ENCODE results near the gene IFI6.

Gene IFI6

DNA sequence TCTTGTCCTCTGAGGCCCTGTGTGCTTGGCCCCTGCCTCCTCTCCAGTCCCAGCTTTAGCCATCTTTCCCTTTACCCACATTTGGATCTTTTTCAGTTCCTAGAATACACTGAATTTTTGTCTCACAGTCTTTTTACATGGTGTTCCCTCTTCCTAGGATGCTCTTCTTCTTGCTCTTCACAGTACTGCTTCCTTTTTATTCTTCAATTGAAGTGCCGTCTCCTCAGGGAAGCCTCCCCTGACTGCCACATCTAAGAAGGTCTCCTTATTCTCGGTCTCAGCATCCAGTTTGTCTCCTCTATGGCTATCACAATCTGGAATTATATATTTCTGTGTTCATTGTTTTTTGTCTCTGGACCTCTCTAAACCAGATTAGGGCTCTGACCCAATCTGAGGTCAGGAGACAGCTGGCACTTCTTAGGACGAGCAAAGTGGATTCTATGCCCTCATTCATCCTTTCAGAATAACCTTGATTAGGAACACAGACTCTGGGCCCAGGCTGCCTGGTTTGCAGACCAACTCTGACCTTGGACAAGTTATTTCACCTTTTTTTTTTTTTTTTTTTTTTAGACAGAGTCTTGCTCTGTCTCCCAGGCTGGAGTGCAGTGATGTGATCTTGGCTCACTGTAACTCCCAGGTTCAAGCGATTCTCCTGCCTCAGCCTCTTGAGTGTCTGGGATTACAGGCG is 33.8 kb downstream of the IFI6 start:
- no peaks in the 10 kb centered on the region for H3K9me2 ChIP-seq (ENCODE audit: low read depth, low read length)
- H3K4me1 ChIP-seq (ENCODE audit: insufficient read depth, low read length, severe bottlenecking), result peaks cover 13% of the 10 kb centered on the region
- H3K4me3 ChIP-seq (ENCODE audit: low read depth, low read length, poor library complexity, severe bottlenecking), result no peak overlapping the region
- no peak overlapping the region for H2AFZ ChIP-seq (ENCODE audit: low read length)
- no peaks in the 10 kb centered on the region; the same call in 1 of the 2 replicates for H3K36me3 ChIP-seq (ENCODE audit: insufficient read depth, low read length)
- no peak for TF ChIP-seq EZH2 (IDR thresholded peaks at IDR 0.05; ENCODE audit: borderline replicate concordance, low read length)
- TF ChIP-seq, protein P1, sequence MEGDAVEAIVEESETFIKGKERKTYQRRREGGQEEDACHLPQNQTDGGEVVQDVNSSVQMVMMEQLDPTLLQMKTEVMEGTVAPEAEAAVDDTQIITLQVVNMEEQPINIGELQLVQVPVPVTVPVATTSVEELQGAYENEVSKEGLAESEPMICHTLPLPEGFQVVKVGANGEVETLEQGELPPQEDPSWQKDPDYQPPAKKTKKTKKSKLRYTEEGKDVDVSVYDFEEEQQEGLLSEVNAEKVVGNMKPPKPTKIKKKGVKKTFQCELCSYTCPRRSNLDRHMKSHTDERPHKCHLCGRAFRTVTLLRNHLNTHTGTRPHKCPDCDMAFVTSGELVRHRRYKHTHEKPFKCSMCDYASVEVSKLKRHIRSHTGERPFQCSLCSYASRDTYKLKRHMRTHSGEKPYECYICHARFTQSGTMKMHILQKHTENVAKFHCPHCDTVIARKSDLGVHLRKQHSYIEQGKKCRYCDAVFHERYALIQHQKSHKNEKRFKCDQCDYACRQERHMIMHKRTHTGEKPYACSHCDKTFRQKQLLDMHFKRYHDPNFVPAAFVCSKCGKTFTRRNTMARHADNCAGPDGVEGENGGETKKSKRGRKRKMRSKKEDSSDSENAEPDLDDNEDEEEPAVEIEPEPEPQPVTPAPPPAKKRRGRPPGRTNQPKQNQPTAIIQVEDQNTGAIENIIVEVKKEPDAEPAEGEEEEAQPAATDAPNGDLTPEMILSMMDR (IDR thresholded peaks at IDR 0.05; ENCODE audit: low read length), result no peak
- H3K27ac ChIP-seq (ENCODE audit: low read depth, low read length, poor library complexity, severe bottlenecking), result no peak overlapping the region
- no peaks in the 10 kb centered on the region for H3K9me3 ChIP-seq (ENCODE audit: low read length)
- no peak overlapping the region for H3K9ac ChIP-seq (ENCODE audit: low read length)
- H3K79me2 ChIP-seq (ENCODE audit: insufficient read depth, low read length), result no peaks in the 10 kb centered on the region
- H4K20me1 ChIP-seq (ENCODE audit: insufficient read depth, low read length), result no peaks in the 10 kb centered on the region
- H3K27me3 ChIP-seq (ENCODE audit: insufficient read depth, low read length), result peaks cover 14% of the 10 kb centered on the region; the same call in 1 of the 2 replicates
- H3K4me2 ChIP-seq (ENCODE audit: low read length), result no peak overlapping the region
- H3F3A ChIP-seq (ENCODE audit: insufficient read depth, low read length), result no peaks in the 10 kb centered on the region

DNA sequence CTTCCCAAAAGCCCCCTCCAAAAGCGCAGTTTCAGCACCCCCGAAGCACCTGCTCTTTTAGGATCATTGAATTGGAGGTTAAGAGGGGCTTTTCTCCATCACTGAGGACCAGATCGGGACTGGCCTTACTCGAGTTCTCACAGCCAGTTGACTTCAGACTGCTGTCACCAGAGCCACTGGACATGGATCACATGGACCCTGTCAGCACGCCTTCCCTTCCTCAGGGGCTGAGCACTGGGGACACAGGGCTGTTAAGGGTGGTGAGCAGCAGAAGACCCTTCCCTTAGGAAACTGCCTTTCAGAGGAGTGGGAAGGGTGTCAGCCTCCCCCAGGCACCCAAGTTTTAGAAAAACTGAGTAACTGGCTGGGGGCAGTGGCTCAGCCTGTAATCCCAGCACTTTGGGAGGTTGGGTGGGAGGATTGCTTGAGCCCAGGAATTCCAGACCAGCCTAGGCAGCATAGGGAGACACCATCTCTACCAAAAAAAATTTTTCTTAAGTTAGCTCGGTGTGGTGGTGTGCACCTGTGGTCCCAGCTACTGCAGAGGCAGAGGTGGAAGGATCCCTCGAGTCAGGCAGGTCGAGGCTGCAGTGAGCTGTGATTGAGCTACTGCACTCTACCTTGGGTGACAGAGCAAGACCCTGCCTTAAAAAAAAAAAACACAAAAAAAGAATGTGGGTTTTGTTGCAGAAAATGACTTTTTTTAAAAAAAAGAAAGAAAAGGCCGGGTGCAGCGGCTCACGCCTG is 36.4 kb downstream of the IFI6 start:
- Histone ChIP-seq H3F3A (ENCODE audit: insufficient read depth, low read length) (no peaks in the 10 kb centered on the region), H3K4me3 (ENCODE audit: low read depth, low read length, poor library complexity, severe bottlenecking) (no peak overlapping the region), H3K9ac (ENCODE audit: low read length) (no peak overlapping the region), H3K4me1 (ENCODE audit: insufficient read depth, low read length, severe bottlenecking) (peaks cover 39% of the 10 kb centered on the region), H3K9me2 (ENCODE audit: low read depth, low read length) (no peaks in the 10 kb centered on the region), H3K27ac (ENCODE audit: low read depth, low read length, poor library complexity, severe bottlenecking) (no peak overlapping the region), H2AFZ (ENCODE audit: low read length) (no peak overlapping the region), H3K36me3 (ENCODE audit: insufficient read depth, low read length) (no peaks in the 10 kb centered on the region; the same call in 1 of the 2 replicates), H3K9me3 (ENCODE audit: low read length) (no peaks in the 10 kb centered on the region), H3K4me2 (ENCODE audit: low read length) (no peak overlapping the region), H4K20me1 (ENCODE audit: insufficient read depth, low read length) (no peaks in the 10 kb centered on the region), H3K27me3 (ENCODE audit: insufficient read depth, low read length) (peaks cover 15% of the 10 kb centered on the region; the same call in 1 of the 2 replicates), H3K79me2 (ENCODE audit: insufficient read depth, low read length) (no peaks in the 10 kb centered on the region)
- no peak for TF ChIP-seq EZH2 (IDR thresholded peaks at IDR 0.05; ENCODE audit: borderline replicate concordance, low read length)
- TF ChIP-seq, protein P1 (IDR thresholded peaks at IDR 0.05; ENCODE audit: low read length), result no peak

DNA sequence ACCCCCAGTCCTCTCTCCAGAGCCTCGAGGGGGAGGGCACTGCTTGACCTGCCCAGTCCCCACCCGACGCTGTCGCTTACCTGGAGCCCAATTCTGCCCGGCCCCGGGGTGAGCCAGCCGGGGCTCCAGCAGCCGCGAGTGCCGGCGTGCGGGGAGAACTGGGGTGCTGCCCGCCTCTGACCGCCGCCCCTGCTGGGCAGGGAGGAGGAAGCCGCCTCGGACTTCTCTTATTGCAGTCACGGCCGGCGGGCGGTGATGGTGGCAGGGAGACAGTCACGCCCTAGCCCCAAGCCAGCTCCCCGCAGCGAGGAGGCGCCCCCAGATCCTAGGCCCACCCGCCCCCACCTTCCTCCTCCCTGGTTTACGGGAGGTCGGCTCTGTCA is 37.0 kb downstream of the IFI6 start, which contains the start of gene FGR:
Gene FGR, minus strand, starts transcription at position 201 of the 383 bp plus-strand sequence. CDS start 11,269 bp downstream, outside the sequence.
- no peak for TF ChIP-seq EZH2 (IDR thresholded peaks at IDR 0.05; ENCODE audit: borderline replicate concordance, low read length)
- TF ChIP-seq, protein P1 (IDR thresholded peaks at IDR 0.05; ENCODE audit: low read length), result no peak
- Histone ChIP-seq H3K9ac (ENCODE audit: low read length) (no peak within 1 kb of the TSS; the same call in 1 of the 2 replicates), H2AFZ (ENCODE audit: low read length) (no peak within 1 kb of the TSS), H3K9me2 (ENCODE audit: low read depth, low read length) (no peaks in the 10 kb centered on the region), H3K79me2 (ENCODE audit: insufficient read depth, low read length) (no peaks in the 10 kb centered on the region), H3K4me3 (ENCODE audit: low read depth, low read length, poor library complexity, severe bottlenecking) (peak within 1 kb of the TSS; percentile 23), H3K4me1 (ENCODE audit: insufficient read depth, low read length, severe bottlenecking) (peaks cover 43% of the 10 kb centered on the region), H3K27me3 (ENCODE audit: insufficient read depth, low read length) (peaks cover 15% of the 10 kb centered on the region; the same call in 1 of the 2 replicates), H3K9me3 (ENCODE audit: low read length) (no peaks in the 10 kb centered on the region), H3K27ac (ENCODE audit: low read depth, low read length, poor library complexity, severe bottlenecking) (no peak within 1 kb of the TSS), H3K4me2 (ENCODE audit: low read length) (peak within 1 kb of the TSS; percentile 30), H4K20me1 (ENCODE audit: insufficient read depth, low read length) (no peaks in the 10 kb centered on the region), H3K36me3 (ENCODE audit: insufficient read depth, low read length) (no peaks in the 10 kb centered on the region; the same call in 1 of the 2 replicates), H3F3A (ENCODE audit: insufficient read depth, low read length) (no peaks in the 10 kb centered on the region)
